ENCODE data around the gene B4GALT1. TPM values are rescaled to one million over a fixed set of nuclear protein-coding genes. Genes with fewer than 3 reads are reported as not detected.
"Not testable (repeated sequence)": the region's sequence is repeated elsewhere in the genome, so short reads cannot be mapped to it uniquely, and the experiment has no call there.

B4GALT1 gene
- total RNA-seq, 4 donors from 2014 or later: 40.9 to 59.6 (median 46.3) TPM

DNA sequence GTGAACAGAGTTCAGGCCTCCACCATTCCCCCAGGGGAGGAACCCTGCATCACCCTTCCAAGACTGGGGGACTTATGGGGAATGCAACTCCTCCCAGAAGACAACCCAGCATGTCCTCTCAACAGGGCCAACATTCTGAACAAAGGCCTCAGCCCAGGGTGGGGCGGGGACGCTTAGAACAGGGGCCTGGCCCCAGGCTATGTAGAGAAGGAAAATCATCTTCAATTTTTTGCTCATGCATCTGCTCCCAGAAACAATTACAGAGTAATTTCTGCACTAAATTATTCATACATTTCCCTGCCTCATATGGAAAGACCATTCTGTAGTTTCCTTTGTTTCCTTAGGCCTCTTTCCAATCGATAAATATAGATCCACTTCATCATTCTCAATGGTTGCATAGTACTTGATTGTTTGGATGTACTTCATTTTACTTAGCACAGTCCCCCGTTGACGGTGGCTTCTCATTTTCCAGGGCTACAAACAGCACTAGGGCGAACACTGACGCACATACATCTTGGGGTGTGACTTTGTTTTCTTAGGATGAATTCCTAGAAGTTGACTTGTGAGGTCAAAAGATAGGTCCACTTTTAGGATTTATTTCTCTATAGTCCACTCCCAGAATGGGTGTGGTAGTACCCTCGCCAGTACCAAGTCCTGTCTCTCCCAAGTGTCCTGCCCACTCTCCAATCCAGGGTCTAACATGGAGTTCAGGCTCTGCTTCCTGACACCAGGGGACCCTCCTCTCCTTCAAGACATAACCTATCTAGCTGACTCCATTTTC is 63.4 kb downstream of the B4GALT1 start:
- intact Hi-C loops (cut with DNase I; ENCODE audit: low total_unique reads): no loop called here
- peak; percentile 8 to 82 for DNase-seq (ENCODE audit: low spot score in 2 of 2)
- WGBS, 2 donors: 69 to 77% methylated on average over 8 of the region's 8 CpGs
- no peak overlapping the region for H3K4me3 ChIP-seq (ENCODE audit: low read depth, poor library complexity, severe bottlenecking)
- TF ChIP-seq, protein P1, sequence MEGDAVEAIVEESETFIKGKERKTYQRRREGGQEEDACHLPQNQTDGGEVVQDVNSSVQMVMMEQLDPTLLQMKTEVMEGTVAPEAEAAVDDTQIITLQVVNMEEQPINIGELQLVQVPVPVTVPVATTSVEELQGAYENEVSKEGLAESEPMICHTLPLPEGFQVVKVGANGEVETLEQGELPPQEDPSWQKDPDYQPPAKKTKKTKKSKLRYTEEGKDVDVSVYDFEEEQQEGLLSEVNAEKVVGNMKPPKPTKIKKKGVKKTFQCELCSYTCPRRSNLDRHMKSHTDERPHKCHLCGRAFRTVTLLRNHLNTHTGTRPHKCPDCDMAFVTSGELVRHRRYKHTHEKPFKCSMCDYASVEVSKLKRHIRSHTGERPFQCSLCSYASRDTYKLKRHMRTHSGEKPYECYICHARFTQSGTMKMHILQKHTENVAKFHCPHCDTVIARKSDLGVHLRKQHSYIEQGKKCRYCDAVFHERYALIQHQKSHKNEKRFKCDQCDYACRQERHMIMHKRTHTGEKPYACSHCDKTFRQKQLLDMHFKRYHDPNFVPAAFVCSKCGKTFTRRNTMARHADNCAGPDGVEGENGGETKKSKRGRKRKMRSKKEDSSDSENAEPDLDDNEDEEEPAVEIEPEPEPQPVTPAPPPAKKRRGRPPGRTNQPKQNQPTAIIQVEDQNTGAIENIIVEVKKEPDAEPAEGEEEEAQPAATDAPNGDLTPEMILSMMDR (IDR thresholded peaks at IDR 0.05): no peak
- TF ChIP-seq POLR2A (IDR thresholded peaks at IDR 0.05): no peak

DNA sequence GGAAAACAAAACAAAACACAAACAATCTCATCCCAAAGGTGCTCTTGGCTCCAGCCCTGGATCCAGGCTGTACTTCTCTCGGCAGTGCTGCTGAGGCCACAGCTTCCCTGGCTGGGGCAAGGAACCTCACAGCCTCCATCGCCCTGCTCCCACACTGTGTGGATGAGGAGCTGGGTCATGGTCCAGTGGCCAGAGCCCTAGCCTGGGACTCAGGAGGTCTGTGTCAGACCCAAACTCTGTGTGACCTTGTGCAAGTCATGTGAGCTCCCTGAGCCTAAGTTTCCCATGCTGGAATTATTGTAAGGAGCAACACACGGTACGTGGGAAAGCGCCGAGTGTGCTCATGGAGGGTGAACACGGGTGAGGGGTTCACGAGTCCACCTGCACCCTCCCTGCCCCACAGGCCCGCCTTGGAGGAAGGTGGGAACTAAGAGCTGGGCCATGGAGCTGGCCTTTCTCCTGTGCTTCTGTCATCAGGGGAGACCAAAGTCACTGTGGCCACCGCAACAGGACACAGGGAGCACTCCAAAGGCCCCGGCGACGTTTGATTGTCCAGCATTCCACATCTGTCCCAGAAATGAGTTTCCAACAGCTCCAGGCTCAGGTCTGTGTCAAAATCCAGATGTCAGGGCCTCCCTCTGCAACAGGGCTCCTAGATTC is 64.5 kb downstream of the B4GALT1 start:
- DNase-seq (ENCODE audit: low spot score in 2 of 2): peak; percentile 13 to 80
- TF ChIP-seq, protein P1 (IDR thresholded peaks at IDR 0.05): no peak
- no peak for TF ChIP-seq POLR2A (IDR thresholded peaks at IDR 0.05)
- no peak overlapping the region for H3K4me3 ChIP-seq (ENCODE audit: low read depth, poor library complexity, severe bottlenecking)
- 85 to 94% methylated on average over 13 of the region's 13 CpGs for WGBS, 2 donors
- intact Hi-C loops (cut with DNase I; ENCODE audit: low total_unique reads): no loop called here

DNA sequence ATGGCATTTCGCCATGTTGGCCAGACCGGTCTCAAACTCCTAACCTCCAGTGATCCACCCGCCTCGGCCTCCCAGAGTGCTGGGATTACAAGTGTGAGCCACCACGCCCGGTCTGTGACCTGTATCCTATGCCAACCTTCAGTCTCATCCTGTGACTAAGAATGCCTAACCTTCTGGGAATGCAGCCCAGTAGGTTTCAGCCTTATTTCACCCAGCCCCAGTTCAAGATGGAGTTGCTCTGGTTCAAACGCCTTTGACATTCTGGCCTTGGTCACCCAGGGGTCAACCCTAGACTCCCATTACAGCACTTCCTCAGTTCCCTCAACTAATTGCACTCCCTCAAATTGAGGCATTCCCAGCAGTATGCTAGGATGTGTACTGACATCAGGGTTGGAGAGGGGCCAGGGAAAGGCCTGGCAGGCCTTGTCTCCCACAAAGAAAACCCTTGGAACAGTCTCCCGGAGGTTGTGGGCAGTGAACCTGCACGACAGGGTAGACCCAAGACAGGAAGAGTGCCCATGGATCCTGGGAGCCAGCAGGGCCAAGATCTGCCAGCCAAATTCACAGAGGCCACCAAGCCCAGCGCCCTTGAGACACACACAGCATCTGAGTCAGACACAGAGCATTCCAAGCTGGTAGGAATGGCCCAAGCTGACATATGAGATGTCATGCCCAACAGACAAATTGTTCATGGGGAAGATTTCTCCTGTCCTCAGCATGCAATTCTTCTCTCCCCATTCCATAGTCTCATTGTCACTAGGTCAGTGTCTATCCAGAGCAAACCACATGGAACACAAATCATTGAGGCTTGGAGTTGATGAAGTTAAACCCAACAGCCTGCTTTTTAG is 65.8 kb downstream of the B4GALT1 start:
- H3K4me3 ChIP-seq (ENCODE audit: low read depth, poor library complexity, severe bottlenecking): no peak overlapping the region
- TF ChIP-seq POLR2A (IDR thresholded peaks at IDR 0.05): no peak
- DNase-seq (ENCODE audit: low spot score in 2 of 2): peak; percentile 15 to 84
- intact Hi-C loops (cut with DNase I; ENCODE audit: low total_unique reads): no loop called here
- WGBS, 2 donors: 35 to 39% methylated on average over 10 of the region's 10 CpGs

DNA sequence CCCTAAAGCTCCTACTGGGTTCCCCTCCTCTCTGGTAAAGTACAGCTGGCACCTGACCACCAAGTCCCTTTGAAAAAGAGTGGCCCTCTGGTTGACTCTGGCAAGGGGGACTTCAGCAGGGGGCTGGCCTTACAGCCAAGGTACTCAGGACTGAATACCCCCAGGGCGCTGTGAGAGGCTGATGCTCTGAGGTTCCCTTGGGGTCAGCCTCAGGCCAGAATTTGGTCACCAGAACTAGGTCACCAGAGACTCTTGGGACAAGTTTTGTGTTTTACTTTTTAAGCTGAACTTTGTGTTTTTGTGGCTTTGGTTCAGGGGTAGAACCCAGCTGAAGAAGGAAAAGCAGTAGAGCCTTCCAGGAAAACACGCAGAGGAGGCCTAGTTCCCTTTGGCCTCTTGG is 67.4 kb downstream of the B4GALT1 start:
- peak; percentile 11 to 58 for DNase-seq (ENCODE audit: low spot score in 2 of 2)
- H3K4me3 ChIP-seq (ENCODE audit: low read depth, poor library complexity, severe bottlenecking): no peak overlapping the region
- TF ChIP-seq, protein P1 (IDR thresholded peaks at IDR 0.05): no peak
- TF ChIP-seq POLR2A (IDR thresholded peaks at IDR 0.05): no peak
- WGBS, 2 donors: 79 to 97% methylated on average over 2 of the region's 2 CpGs
- intact Hi-C loops (cut with DNase I; ENCODE audit: low total_unique reads): no loop called here

DNA sequence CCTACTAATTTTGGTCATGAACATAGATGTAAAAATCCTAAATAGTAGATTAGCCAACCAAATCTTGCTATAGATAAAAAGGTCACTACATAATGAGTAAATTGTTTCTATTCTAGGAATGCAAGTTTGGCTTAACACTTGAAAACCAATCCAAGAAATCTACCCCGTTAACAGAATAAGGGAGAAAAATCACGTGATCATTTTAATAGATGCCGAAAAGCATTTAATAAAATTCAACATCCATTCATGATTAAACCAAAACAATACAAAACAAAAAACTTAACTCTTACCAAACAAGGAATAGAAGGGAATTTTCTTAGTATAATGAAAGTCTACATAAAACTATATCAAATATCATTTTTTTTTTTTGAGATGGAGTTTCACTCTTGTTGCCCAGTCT is 69.9 kb downstream of the B4GALT1 start:
- no peak for DNase-seq (ENCODE audit: low spot score in 2 of 2)
- intact Hi-C loops (cut with DNase I; ENCODE audit: low total_unique reads): no loop called here
- TF ChIP-seq, protein P1 (IDR thresholded peaks at IDR 0.05): no peak
- no peak for TF ChIP-seq POLR2A (IDR thresholded peaks at IDR 0.05)
- 60 to 64% methylated on average over 3 of the region's 3 CpGs for WGBS, 2 donors
- H3K4me3 ChIP-seq (ENCODE audit: low read depth, poor library complexity, severe bottlenecking): no peak overlapping the region

DNA sequence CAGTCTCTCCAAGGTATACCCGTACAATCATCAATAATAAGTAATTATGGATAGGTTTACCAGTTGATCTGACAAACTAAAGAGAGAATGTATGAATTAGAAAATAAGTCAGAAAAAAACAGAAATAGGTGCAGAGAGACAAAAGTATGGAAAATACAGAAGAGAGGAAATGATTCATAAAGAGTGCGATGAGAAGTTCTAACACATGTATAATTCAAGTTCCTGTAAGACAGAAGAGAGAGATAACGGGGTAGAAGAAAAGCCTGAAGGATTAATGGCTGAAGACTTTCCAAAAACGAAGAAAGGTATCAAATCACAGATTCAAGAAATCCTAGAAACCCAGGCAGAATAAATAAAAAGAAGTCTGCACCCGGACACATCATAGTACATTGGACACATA is 74.5 kb downstream of the B4GALT1 start:
- intact Hi-C loops (cut with DNase I; ENCODE audit: low total_unique reads): no loop called here
- no peak for DNase-seq (ENCODE audit: low spot score in 2 of 2)
- TF ChIP-seq POLR2A (IDR thresholded peaks at IDR 0.05): no peak
- TF ChIP-seq, protein P1 (IDR thresholded peaks at IDR 0.05): no peak
- 82 to 84% methylated on average over 5 of the region's 5 CpGs for WGBS, 2 donors
- H3K4me3 ChIP-seq (ENCODE audit: low read depth, poor library complexity, severe bottlenecking): no peak overlapping the region

DNA sequence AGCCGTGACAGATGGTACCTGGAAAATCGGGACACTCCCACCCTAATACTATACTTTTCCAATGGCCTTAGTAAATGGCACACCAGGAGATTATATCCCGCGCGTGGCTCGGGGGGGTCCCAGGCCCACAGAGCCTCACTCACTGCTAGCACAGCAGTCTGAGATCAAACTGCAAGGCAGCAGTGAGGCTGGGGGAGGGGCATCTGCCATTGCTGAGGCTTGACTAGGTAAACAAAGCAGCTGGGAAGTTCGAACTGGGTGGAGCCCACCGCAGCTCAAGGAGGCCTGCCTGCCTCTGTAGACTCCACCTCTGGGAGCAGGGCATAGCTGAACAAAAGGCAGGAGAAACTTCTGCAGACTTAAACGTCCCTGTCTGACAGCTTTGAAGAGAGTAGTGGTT is 81.5 kb downstream of the B4GALT1 start:
- intact Hi-C loops (cut with DNase I; ENCODE audit: low total_unique reads); H3K4me3 ChIP-seq (ENCODE audit: low read depth, poor library complexity, severe bottlenecking); DNase-seq (ENCODE audit: low spot score in 2 of 2): not testable (repeated sequence)
- 80 to 92% methylated on average over 9 of the region's 9 CpGs for WGBS, 2 donors

All from lower leg skin (tissue), 4 donors.